ENCODE results near the gene PLD5. TPM values are rescaled to one million over a fixed set of nuclear protein-coding genes. Genes with fewer than 3 reads are reported as not detected.
"Not testable (repeated sequence)": the region's sequence is repeated elsewhere in the genome, so short reads cannot be mapped to it uniquely, and the experiment has no call there.

Gene PLD5
- polyA plus RNA-seq, 1 donor, result 0.36 TPM

DNA sequence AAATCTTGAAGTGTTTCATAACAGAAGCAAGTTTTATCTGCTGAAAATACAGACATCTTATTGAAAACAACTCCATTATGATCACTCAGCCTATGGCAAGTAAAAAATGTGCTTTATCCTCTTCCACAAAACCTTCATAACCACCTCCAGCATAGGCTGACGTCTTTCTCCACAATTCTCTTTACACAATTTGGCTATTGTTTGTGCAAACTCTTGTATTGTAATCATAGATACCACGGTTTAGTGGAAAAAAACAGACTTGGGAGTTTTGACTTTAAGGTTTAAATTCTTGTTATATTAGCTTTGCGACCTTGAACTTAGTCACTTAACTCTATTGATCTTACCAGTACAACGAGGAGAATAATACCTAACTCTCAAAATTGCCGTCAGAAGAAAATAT, 126.1 kb downstream of the PLD5 start:
- no peaks in the 10 kb centered on the region for H3K27me3 ChIP-seq (ENCODE audit: control insufficient read depth, insufficient read depth, low read length)
- no peak overlapping the region for H3K27ac ChIP-seq (ENCODE audit: low read length)
- WGBS (ENCODE audit: insufficient coverage, low lambda C conversion rate), result 51% methylated on average over 2 of the region's 5 CpGs
- no peaks in the 10 kb centered on the region for H3K36me3 ChIP-seq (ENCODE audit: control insufficient read depth, insufficient read depth, low read length)
- no peaks in the 10 kb centered on the region for H3K9me3 ChIP-seq (ENCODE audit: control insufficient read depth, low read depth, low read length)
- no peaks in the 10 kb centered on the region for H3K4me1 ChIP-seq (ENCODE audit: control insufficient read depth, insufficient read depth, low read length)
- no peak for DNase-seq
- H3K4me3 ChIP-seq (ENCODE audit: low read length), result no peak overlapping the region

DNA sequence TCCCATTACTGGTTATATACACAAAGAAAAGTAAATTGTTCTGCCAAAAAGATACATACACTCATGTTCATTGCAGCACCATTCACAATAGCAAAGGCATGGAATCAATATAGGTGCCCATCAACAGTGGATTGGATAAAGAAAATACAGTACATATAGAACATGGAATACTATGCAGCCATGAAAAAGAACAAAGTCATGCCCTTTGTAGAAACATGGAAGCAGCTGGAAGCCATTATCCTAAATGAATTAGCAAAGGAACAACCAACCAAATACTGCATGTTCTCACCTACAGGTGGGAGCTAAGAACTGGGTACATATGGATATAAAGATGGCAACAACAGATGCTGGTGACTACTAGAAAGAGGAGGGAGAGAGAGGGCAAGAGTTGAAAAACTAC, 132.6 kb downstream of the PLD5 start:
- DNase-seq, result no peak
- H3K27me3 ChIP-seq (ENCODE audit: control insufficient read depth, insufficient read depth, low read length), result no peaks in the 10 kb centered on the region
- no peaks in the 10 kb centered on the region for H3K36me3 ChIP-seq (ENCODE audit: control insufficient read depth, insufficient read depth, low read length)
- H3K4me3 ChIP-seq (ENCODE audit: low read length), result no peak overlapping the region
- no peak overlapping the region for H3K27ac ChIP-seq (ENCODE audit: low read length)
- H3K9me3 ChIP-seq (ENCODE audit: control insufficient read depth, low read depth, low read length), result no peaks in the 10 kb centered on the region
- H3K4me1 ChIP-seq (ENCODE audit: control insufficient read depth, insufficient read depth, low read length), result no peaks in the 10 kb centered on the region

GRCh38 chr1:242376121-242376520, 148.4 kb downstream of the PLD5 start:
- not testable (repeated sequence) for H3K9me3 ChIP-seq (ENCODE audit: control insufficient read depth, low read depth, low read length); H3K4me1 ChIP-seq (ENCODE audit: control insufficient read depth, insufficient read depth, low read length); H3K27ac ChIP-seq (ENCODE audit: low read length); H3K27me3 ChIP-seq (ENCODE audit: control insufficient read depth, insufficient read depth, low read length); DNase-seq; H3K36me3 ChIP-seq (ENCODE audit: control insufficient read depth, insufficient read depth, low read length); H3K4me3 ChIP-seq (ENCODE audit: low read length)
- no CpG with 5 or more reads among the region's 6 CpGs for WGBS (ENCODE audit: insufficient coverage, low lambda C conversion rate)

GRCh38 chr1:242350446-242350845, 174.1 kb downstream of the PLD5 start:
- not testable (repeated sequence) for H3K9me3 ChIP-seq (ENCODE audit: control insufficient read depth, low read depth, low read length); H3K27ac ChIP-seq (ENCODE audit: low read length); DNase-seq; H3K36me3 ChIP-seq (ENCODE audit: control insufficient read depth, insufficient read depth, low read length); H3K4me3 ChIP-seq (ENCODE audit: low read length); H3K27me3 ChIP-seq (ENCODE audit: control insufficient read depth, insufficient read depth, low read length); H3K4me1 ChIP-seq (ENCODE audit: control insufficient read depth, insufficient read depth, low read length)
- 88% methylated on average over 1 of the region's 3 CpGs for WGBS (ENCODE audit: insufficient coverage, low lambda C conversion rate)

GRCh38 chr1:242349636-242350035, 174.9 kb downstream of the PLD5 start:
- Histone ChIP-seq H3K27me3 (ENCODE audit: control insufficient read depth, insufficient read depth, low read length) (no peaks in the 10 kb centered on the region), H3K9me3 (ENCODE audit: control insufficient read depth, low read depth, low read length) (no peaks in the 10 kb centered on the region), H3K36me3 (ENCODE audit: control insufficient read depth, insufficient read depth, low read length) (no peaks in the 10 kb centered on the region), H3K4me3 (ENCODE audit: low read length) (no peak overlapping the region), H3K4me1 (ENCODE audit: control insufficient read depth, insufficient read depth, low read length) (no peaks in the 10 kb centered on the region), H3K27ac (ENCODE audit: low read length) (no peak overlapping the region)
- WGBS (ENCODE audit: insufficient coverage, low lambda C conversion rate), result no CpG with 5 or more reads among the region's 1 CpG
- DNase-seq, result no peak

DNA sequence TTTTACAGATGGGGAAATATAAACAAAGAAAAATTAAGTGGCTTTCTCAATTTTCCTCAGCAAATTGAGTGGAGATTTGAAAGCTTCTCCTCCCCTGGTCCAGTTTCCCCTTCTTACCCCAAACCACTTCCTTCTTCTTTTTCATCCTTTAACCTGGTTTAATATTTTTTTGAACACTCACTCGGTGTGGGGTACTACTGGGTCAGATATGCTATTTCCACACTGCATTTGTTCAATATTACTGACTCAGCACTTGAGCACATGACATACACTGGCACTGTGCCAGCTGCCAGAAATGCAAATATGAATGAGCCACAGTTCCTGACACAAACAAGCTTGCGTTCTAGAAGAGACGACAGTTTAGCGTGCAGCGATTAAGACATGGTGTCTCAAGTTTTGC, 193.6 kb downstream of the PLD5 start:
- H3K4me3 ChIP-seq (ENCODE audit: low read length); H3K27me3 ChIP-seq (ENCODE audit: control insufficient read depth, insufficient read depth, low read length); H3K27ac ChIP-seq (ENCODE audit: low read length); DNase-seq; H3K4me1 ChIP-seq (ENCODE audit: control insufficient read depth, insufficient read depth, low read length); H3K9me3 ChIP-seq (ENCODE audit: control insufficient read depth, low read depth, low read length); H3K36me3 ChIP-seq (ENCODE audit: control insufficient read depth, insufficient read depth, low read length): not testable (repeated sequence)
- WGBS (ENCODE audit: insufficient coverage, low lambda C conversion rate), result no CpG with 5 or more reads among the region's 5 CpGs

- not testable (repeated sequence) for H3K27ac ChIP-seq (ENCODE audit: low read length); H3K4me3 ChIP-seq (ENCODE audit: low read length); H3K9me3 ChIP-seq (ENCODE audit: control insufficient read depth, low read depth, low read length); H3K27me3 ChIP-seq (ENCODE audit: control insufficient read depth, insufficient read depth, low read length); DNase-seq; H3K36me3 ChIP-seq (ENCODE audit: control insufficient read depth, insufficient read depth, low read length); H3K4me1 ChIP-seq (ENCODE audit: control insufficient read depth, insufficient read depth, low read length)
These were observed 197.1 kb downstream of the PLD5 start for GRCh38 chr1:242327381-242327780.

DNA sequence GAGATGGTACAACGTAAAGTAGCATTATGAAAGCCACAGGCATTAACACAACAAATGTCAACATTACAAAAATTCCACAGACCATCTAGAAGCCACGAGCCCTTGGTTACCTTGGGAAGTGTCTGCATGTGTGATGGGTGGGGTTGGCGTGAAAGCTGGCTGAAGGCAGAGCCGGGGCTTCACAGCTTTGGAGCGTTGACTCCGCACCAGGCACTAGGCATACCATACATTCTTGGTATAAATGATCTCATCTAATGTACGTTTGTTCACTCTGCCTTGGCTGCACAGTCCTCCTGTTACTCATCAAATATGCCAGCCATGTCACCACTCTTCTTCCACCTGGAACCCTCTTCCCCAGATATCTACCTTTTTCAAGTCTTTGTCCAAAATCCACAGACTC, 202.5 kb downstream of the PLD5 start:
- H3K27ac ChIP-seq (ENCODE audit: low read length); H3K9me3 ChIP-seq (ENCODE audit: control insufficient read depth, low read depth, low read length); H3K4me3 ChIP-seq (ENCODE audit: low read length); H3K27me3 ChIP-seq (ENCODE audit: control insufficient read depth, insufficient read depth, low read length); H3K36me3 ChIP-seq (ENCODE audit: control insufficient read depth, insufficient read depth, low read length); H3K4me1 ChIP-seq (ENCODE audit: control insufficient read depth, insufficient read depth, low read length); DNase-seq: not testable (repeated sequence)
- 60% methylated on average over 1 of the region's 7 CpGs for WGBS (ENCODE audit: insufficient coverage, low lambda C conversion rate)

DNA sequence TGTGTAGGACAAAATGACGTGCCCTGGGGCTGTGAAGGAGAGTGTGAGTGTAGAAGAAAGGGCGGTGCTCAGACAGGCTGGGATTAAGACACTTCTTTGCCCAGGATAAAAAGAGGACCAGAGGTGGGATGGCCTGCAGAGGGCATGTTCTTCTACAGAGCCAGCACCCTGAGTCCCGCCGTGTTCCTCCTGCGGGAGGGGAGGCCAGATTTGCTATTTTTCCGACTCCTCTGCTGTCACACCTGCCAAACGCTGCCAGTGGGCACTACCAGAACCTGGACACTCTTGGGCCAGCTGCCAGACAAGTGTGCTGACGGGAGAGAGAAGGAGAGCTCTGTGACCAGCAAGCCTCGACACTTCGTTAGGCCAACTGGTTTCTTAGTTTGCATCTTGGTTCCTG, 206.4 kb downstream of the PLD5 start:
- no peaks in the 10 kb centered on the region for H3K9me3 ChIP-seq (ENCODE audit: control insufficient read depth, low read depth, low read length)
- H3K27ac ChIP-seq (ENCODE audit: low read length), result no peak overlapping the region
- H3K4me1 ChIP-seq (ENCODE audit: control insufficient read depth, insufficient read depth, low read length), result no peaks in the 10 kb centered on the region
- no CpG with 5 or more reads among the region's 10 CpGs for WGBS (ENCODE audit: insufficient coverage, low lambda C conversion rate)
- DNase-seq, result no peak
- no peaks in the 10 kb centered on the region for H3K36me3 ChIP-seq (ENCODE audit: control insufficient read depth, insufficient read depth, low read length)
- H3K27me3 ChIP-seq (ENCODE audit: control insufficient read depth, insufficient read depth, low read length), result no peaks in the 10 kb centered on the region
- no peak overlapping the region for H3K4me3 ChIP-seq (ENCODE audit: low read length)

GRCh38 chr1:242314865-242315264, 209.6 kb downstream of the PLD5 start:
- H3K4me1 ChIP-seq (ENCODE audit: control insufficient read depth, insufficient read depth, low read length); DNase-seq; H3K4me3 ChIP-seq (ENCODE audit: low read length); H3K27me3 ChIP-seq (ENCODE audit: control insufficient read depth, insufficient read depth, low read length); H3K36me3 ChIP-seq (ENCODE audit: control insufficient read depth, insufficient read depth, low read length); H3K9me3 ChIP-seq (ENCODE audit: control insufficient read depth, low read depth, low read length); H3K27ac ChIP-seq (ENCODE audit: low read length): not testable (repeated sequence)
- no CpG with 5 or more reads among the region's 1 CpG for WGBS (ENCODE audit: insufficient coverage, low lambda C conversion rate)

DNA sequence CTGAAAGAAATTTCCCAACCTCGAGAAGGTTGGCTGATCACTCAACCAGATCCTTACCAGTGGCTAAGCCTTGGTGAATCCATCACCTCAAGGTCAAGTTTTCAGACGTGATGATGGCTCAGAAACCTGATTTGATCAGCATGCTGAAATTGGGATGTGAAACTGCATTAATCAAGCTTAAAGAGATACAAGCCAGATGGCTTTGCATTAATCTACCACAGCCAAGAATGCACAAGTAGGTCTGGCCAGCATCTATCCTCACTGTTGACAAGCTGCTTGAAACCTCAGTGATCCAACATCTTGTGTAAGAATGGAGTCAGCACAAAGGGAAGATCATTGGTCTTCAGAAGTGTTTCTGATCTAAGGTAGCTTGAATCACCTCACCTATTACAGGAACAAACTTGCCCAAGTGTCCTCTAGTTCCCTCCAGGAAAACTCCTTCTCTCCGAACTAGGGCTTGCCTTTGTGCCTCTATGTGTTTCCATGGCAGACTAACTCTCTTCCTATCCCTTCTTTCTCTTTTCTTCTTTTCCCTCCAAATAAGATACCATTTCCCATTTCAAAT, 210.3 kb downstream of the PLD5 start:
- not testable (repeated sequence) for H3K4me3 ChIP-seq (ENCODE audit: low read length); H3K27me3 ChIP-seq (ENCODE audit: control insufficient read depth, insufficient read depth, low read length); DNase-seq; H3K36me3 ChIP-seq (ENCODE audit: control insufficient read depth, insufficient read depth, low read length); H3K4me1 ChIP-seq (ENCODE audit: control insufficient read depth, insufficient read depth, low read length); H3K9me3 ChIP-seq (ENCODE audit: control insufficient read depth, low read depth, low read length); H3K27ac ChIP-seq (ENCODE audit: low read length)
- WGBS (ENCODE audit: insufficient coverage, low lambda C conversion rate), result 80% methylated on average over 1 of the region's 3 CpGs

All from large intestine (tissue), 3 donors.